ENCODE measurements around the gene ATP4A.

Gene ATP4A

GRCh38 chr19:35549174-35549788, 14.2 kb downstream of the ATP4A start:
- peak; percentile 28 for DNase-seq

DNA sequence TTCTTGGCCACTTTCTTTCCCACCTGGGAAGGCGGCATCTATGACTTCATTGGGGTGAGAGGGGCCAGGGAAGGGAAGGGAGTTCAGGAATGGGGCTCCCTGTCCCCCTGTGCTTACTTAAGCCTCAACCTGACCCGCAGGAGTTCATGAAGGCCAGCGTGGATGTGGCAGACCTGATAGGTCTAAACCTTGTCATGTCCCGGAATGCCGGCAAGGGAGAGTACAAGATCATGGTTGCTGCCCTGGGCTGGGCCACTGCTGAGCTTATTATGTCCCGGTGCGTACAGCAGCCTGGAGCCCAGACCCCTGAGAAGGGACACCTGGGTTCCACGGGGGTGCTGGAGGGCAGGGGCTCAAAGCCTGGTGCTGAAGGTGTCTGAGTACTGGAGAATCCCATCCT, 16.9 kb downstream of the ATP4A start:
- no peak for DNase-seq

DNA sequence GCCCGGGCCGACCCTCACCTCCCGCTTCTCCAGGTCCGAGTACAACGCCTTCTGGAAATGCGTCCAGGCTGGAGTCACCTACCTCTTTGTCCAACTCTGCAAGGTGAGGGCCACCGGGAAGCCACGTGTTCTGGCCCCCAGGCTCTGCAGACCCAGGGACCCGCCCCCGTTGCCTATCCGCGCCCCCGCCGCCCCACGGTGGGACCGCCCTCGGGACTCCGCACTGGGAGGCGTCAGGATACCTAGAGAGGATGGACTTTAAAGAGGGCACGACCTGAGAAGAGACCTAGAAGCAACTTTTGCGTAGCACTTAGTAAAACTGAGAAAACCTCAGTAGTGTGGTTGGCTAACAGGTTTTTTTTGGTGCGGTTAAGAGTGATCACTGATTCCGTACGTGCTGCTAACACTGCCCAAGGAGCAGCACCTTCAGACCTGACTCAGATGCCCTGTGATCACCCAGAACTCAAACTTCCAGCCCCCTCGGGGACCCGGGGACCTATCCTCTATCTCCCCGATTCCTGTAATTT, 17.5 kb downstream of the ATP4A start:
- DNase-seq = peak; percentile 58

DNA sequence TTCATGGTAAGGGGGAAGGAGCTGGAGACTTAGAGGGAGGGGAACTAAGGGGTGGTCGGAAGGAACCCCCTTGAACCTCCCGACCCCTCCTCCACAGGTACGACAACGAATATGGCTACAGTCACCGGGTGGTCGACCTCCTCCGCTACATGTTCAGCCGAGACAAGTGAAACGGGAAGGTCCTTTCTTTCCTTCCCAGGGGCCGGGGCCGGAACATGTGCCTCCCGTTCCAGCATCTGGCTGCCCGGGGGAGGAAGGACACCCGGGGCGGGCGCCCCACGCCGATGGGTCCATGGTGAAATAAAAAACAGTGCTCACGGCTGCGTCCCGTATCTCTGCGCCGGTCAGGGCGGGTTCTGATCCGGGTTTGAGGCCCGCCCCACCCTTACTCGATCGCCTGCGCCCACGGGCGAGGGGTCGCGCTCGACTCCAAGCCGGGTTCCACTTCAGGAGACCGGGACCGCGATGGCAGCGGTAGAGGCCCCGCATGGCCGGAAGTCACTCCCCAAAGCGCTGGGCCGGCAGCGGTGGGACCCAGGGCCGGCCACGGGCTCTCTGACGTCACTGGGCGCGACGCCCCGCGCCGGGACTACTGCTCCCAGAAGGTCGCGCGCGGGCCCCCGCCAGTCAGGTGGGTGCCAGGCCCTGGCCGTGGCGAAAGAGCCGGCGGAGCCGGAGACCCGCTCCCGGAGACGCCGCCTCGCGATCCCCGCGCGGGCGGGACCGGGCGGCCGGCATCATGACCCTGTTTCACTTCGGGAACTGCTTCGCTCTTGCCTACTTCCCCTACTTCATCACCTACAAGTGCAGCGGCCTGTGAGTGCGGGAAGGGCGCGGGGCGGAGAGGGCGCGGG, 18.2 kb downstream of the ATP4A start, which contains the start of gene TMEM147:
TSS of gene TMEM147 (plus strand) at position 626 of the 854 bp plus-strand sequence. CDS start at position 740, 114 bp downstream.
- peak; percentile 76 for DNase-seq

DNA sequence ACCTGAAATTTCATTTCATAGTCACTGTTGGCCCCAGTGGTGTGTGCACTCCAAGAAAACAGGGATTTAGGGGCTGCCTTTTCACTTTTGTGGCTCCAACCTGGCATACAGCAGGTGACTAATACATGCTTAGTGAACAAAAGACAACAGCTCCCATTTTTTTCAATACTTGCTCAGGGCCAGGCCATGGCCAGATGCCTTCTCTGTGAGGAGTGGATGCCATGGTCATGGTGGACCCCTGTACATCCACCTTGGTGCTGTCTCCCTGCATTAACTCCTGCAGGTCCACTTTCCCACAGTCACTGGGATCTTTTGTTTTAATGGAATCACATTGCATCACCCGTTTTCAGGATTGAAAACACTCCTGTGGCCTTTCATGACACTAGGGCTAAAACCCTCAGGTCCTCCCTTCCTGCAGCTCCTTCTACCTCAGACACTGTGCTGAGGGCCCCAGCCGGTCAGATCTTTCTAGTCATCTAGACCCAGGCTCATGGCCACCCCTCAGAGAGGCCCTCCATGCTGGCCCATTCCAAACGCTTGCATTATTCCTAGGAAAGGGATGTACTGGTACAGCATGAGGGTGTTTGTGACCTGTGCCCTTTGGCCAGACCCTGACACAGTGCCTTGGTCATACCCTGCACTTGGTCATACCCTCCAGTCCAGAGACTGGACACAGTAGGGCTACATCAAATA, 19.2 kb downstream of the ATP4A start:
- no peak for DNase-seq

DNA sequence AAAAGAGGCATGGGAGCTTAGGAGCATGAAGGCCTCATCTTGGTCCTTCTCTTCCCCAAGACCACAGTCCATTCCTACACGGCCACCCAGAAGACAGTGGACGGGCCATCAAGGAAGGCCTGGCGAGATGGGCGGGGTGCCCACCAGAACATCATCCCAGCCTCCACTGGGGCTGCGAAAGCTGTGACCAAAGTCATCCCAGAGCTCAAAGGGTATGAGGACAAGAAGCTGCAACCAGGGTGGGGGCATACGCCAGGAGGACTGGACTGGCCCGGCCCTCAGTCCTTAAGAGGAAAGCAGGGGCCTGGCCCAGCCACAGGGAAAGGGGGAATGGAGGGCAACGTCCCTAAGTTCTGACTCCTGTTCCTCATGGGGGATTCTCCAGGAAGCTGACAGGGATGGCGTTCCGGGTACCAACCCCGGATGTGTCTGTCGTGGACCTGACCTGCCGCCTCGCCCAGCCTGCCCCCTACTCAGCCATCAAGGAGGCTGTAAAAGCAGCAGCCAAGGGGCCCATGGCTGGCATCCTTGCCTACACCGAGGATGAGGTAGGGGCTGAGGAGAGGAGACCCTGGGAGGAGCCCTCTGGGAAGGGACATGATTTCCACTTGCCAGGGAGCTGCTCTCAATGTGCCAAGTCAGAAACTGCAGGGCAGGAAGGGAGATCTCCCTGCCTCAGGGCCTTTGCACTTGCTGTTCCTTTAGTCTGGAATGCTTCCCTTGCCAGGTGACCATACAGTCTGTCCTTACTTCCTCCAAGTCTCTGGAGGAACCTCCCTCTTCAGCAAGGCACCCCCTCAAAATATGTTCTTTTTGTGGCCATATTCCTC, 20.0 kb downstream of the ATP4A start:
- no peak for DNase-seq

DNA sequence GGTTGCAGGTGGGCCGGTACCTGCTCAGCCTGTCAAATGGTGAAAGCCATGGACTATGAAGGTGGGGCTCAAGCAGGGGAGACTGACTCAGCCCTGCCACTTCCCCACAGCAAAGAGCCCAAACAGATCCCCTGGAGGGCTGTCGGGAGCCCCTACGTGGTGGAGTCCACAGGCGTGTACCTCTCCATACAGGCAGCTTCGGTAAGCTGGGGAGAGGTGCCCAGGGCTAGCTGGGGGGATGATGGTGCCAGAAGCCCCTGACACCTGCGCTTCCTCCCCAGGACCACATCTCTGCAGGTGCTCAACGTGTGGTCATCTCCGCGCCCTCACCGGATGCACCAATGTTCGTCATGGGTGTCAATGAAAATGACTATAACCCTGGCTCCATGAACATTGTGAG, 21.2 kb downstream of the ATP4A start:
- no peak for DNase-seq

GRCh38 chr19:35540356-35540927, 23.0 kb downstream of the ATP4A start:
- no peak for DNase-seq

- no peak for DNase-seq
These were observed 23.6 kb downstream of the ATP4A start for GRCh38 chr19:35539850-35540249.

- DNase-seq = no peak
These were observed 24.1 kb downstream of the ATP4A start for GRCh38 chr19:35539314-35539713.

GRCh38 chr19:35534803-35535480, 28.5 kb downstream of the ATP4A start:
- DNase-seq = no peak

GRCh38 chr19:35533822-35534392, 29.6 kb downstream of the ATP4A start:
- DNase-seq = no peak

- DNase-seq = no peak
These were observed 30.1 kb downstream of the ATP4A start, which contains the start of gene GAPDHS for GRCh38 chr19:35533201-35533821. TSS of gene GAPDHS (plus strand) at chr19:35533456. CDS start at chr19:35533528, 72 bp downstream.

GRCh38 chr19:35531291-35531690, 32.2 kb downstream of the ATP4A start:
- no peak for DNase-seq

GRCh38 chr19:35529241-35530218, 33.9 kb downstream of the ATP4A start:
- DNase-seq = no peak

- DNase-seq = no peak
These were observed 35.0 kb downstream of the ATP4A start, which contains the start of gene SBSN for GRCh38 chr19:35528218-35529038. TSS of gene SBSN (minus strand) at chr19:35528311. CDS start at chr19:35528281, 30 bp downstream.

DNA sequence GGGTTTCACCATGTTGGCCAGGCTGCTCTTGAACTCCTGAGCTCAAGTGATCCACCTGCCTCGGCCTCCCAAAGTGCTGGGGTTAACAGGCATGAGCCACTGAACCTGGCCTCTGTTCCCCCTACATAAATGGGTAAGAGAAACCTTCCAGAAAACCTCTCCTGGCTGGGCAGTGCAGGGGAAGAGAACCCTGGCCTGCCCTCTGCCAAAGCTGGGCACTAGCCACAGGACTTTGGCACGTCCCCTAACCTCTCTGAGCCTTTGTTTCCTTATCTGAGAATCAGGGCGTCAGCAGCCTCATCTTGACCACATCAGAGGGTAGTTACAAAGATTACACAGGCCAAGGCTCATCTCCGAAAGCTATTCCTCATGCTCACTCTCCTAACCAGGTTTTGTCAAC, 37.6 kb downstream of the ATP4A start:
- no peak for DNase-seq

DNA sequence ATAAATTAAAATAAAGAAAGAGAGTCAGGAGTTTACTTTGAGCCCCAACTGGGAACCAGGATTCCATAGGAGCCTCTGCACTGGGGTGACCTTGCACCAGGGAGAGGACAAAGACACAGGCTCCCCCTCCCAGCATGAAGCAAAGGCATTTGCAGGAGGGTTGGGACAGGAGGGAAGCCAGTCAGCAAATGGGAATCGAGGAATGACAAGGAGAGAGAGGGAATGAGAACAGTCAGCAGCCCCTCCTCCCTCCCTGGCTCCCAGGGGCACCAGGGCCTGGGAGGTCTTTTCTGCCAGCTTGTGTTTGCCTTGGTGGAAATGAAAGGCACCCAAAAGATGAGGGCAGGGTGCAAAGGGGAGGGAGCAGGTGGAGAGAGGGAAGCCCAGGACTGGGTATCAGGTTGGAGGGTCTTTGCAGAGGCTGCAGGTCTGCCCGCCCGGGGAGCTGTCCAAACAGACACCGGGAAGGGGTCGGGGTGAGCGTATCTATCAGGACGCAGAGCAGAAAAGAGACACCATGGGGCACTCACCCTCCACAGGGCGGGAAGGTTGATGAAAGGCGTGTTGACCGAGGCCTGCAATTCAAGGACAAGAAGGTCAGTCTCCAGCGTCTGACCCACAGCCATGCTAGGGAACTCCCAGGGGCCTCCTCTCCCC, 39.1 kb downstream of the ATP4A start:
- DNase-seq = no peak

Measured in stimulated activated naive CD4-positive, alpha-beta T cell treated with Interleukin-2 at 50 U/mL for 16 hours (primary cell).